ENCODE measurements around the gene ZGPAT.

ZGPAT gene

DNA sequence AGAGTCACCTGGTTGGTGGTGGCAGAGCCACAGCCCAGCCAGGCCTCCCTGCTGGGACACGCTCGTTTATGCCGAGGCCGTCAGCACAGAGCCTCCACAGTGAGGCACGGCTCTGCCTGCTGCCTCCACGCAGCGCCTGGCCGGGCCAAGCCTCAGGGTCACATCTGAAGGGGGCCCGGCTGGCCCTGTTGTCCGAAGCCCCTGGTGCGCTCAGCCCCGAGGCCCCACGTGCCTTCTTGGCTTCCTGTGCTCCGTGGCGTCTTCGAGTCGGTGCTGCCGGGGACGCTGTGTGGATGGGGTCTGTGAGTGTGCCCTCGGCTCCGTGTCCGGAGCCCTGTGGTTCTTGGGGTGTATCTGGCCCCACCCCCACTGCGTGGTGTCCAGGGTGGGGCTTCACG lies 21.7 kb upstream of the ZGPAT start:
- Histone ChIP-seq H3K9ac (ENCODE audit: low read depth, low read length) (no peak overlapping the region), H3K4me1 (ENCODE audit: insufficient read depth, low read length) (peaks cover 3% of the 10 kb centered on the region; the same call in 1 of the 2 replicates), H3K9me3 (ENCODE audit: control insufficient read depth, insufficient read depth, low read length) (no peaks in the 10 kb centered on the region), H3K36me3 (ENCODE audit: insufficient read depth, low read length) (0 out of 2 replicates have a peak, but pooled peaks cover 3% of the 10 kb centered on the region)

DNA sequence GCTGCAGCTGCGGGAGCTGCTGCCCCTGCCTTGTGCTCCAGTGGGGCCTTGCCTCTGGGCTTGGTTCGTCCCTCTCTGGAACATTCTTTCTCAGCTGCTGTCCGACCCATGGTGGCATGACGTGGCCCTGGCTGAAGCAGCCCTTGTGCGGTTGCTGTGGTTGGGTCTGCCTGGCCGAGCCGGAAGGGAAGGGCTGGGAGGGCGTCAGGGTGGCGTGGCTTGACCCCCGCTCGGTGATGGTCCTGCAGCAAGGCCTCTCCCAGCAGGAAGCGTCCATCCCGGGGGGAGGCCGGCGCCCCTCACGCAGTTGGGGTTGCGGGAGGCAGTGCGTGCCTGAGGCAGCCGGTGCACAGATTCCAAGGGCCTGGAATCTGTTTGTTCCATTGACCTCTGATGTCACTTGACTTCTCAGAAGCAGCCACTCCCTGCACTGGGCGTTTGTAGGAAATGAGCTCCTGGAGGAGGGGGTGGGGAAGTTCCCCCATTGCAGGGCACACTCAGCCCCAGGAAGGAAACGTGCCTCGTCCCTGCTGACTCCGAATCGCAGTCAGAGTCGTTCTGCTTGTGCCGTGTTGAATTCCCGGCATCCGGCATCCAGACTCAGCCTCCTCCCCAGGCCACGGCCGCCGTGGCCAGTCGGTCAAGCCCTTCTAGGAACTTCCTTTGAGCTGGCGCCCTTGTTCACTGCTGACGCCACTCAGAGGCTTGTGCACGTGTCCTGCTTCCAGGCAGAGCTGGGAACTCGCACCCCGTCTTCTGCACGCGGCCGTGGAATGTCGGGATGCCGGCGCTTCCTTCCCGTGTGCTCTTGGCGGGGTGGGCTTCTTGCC lies 21.1 kb upstream of the ZGPAT start:
- Histone ChIP-seq H3K9ac (ENCODE audit: low read depth, low read length) (no peak overlapping the region), H3K9me3 (ENCODE audit: control insufficient read depth, insufficient read depth, low read length) (no peaks in the 10 kb centered on the region), H3K4me1 (ENCODE audit: insufficient read depth, low read length) (peaks cover 3% of the 10 kb centered on the region; the same call in 1 of the 2 replicates), H3K36me3 (ENCODE audit: insufficient read depth, low read length) (0 out of 2 replicates have a peak, but pooled peaks cover 3% of the 10 kb centered on the region)

DNA sequence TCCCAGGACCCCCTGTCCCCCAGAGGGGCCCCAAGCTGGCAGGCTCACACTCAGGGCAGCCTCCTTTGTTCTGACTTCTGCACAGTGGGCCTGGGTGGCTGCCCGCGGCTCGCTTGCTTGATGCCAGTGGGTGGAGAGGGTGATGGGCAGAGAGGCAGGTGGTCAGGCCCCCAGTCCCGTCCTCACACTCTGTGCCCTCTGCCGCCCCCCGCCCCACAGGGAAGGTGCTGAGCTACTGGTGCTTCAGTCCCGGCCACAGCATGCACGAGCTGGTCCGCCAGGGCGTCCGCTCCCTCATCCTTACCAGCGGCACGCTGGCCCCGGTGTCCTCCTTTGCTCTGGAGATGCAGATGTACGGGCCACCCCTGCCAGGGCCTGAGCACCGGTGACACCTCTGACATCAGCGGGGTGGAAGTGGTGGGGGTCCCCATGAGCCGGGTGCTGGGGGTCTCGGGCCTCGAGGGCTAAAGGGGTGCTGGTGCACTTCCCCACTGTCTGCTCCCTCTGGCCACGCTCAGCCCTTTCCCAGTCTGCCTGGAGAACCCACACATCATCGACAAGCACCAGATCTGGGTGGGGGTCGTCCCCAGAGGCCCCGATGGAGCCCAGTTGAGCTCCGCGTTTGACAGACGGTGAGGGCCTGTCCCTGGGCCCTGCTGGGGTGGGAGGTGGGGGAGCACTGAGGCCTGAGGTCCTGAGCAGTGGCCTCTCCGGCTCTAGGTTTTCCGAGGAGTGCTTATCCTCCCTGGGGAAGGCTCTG lies 20.2 kb upstream of the ZGPAT start:
- Histone ChIP-seq H3K36me3 (ENCODE audit: insufficient read depth, low read length) (0 out of 2 replicates have a peak, but pooled peaks cover 3% of the 10 kb centered on the region), H3K9ac (ENCODE audit: low read depth, low read length) (no peak overlapping the region)

DNA sequence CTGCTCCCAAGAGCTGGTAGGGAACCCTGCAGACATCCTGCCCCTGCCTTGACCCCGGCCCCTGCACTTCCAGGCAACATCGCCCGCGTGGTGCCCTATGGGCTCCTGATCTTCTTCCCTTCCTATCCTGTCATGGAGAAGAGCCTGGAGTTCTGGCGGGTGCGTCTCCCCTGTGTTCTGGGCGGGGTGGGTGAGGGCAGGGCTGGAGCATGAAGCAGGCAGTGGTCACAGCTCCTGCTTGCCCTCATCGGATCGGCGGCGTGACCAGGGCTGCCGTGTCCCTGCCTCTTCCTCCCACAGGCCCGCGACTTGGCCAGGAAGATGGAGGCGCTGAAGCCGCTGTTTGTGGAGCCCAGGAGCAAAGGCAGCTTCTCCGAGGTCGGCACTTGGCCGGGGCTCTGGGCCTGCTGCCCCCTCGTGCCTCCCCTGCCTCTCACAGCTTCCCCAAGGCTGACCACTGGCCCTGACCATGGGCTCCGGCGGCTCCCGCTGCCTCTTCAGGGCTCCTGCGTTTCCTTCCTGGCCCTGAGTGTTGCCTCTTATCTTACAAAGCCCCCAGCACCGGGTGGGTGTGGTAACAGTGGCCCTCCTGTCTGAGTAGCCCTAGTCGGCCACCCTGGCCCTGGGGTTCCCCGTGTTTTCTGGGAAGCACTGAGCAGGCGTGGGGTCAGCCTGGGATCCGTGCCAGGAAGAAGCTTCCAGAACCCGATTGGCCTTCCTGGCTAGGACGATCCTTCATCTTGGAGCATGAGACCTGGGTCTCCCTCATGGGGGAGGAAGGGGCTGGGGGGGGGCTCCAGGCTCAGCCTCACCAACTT lies 19.4 kb upstream of the ZGPAT start:
- no peaks in the 10 kb centered on the region; the same call in 1 of the 2 replicates for H3K4me1 ChIP-seq (ENCODE audit: insufficient read depth, low read length)
- H3K9ac ChIP-seq (ENCODE audit: low read depth, low read length): no peak overlapping the region
- H3K36me3 ChIP-seq (ENCODE audit: insufficient read depth, low read length): no peaks in the 10 kb centered on the region

More for the DNA sequence above, 20.2 kb upstream of the ZGPAT start:
- Histone ChIP-seq H3K4me1 (ENCODE audit: insufficient read depth, low read length) (peaks cover 3% of the 10 kb centered on the region; the same call in 1 of the 2 replicates), H3K9me3 (ENCODE audit: control insufficient read depth, insufficient read depth, low read length) (no peaks in the 10 kb centered on the region)

DNA sequence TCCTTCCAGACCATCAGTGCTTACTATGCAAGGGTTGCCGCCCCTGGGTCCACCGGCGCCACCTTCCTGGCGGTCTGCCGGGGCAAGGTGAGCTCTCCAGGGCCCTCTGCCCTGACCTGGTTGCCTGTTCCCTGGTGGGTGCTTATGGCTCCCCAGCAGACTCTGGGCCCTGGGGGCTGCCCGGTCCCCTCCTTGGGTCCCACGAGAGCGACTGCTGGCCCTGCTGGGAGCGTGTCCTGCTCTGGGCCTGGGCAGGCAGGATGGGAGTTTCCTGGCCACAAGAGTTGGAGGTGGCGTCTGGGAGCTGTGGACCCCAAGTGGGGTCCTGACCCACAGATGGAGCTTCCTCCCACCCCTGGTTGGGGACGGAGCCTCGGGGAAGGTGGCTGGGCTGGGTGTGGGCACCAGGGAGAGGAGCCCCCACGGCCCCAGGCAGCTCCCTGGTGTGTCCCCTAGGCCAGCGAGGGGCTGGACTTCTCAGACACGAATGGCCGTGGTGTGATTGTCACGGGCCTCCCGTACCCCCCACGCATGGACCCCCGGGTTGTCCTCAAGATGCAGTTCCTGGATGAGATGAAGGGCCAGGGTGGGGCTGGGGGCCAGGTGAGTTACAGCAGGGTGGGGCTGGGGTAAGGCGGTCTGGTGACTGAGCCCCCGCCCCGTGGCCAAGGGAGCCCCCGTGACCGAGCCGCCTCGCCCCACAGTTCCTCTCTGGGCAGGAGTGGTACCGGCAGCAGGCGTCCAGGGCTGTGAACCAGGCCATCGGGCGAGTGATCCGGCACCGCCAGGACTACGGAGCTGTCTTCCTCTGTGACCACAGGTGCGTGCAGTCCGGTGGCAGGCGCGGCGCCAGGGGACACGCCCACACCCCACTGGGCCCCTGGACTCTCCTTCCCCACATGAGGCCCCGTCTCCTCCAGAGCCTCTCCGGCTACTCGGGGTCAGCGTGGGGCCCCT lies 18.5 kb upstream of the ZGPAT start:
- Histone ChIP-seq H3K4me1 (ENCODE audit: insufficient read depth, low read length) (no peaks in the 10 kb centered on the region; the same call in 1 of the 2 replicates), H3K9me3 (ENCODE audit: control insufficient read depth, insufficient read depth, low read length) (no peaks in the 10 kb centered on the region), H3K9ac (ENCODE audit: low read depth, low read length) (no peak overlapping the region), H3K36me3 (ENCODE audit: insufficient read depth, low read length) (peaks cover 2% of the 10 kb centered on the region; the same call in 1 of the 2 replicates)

More for the DNA sequence above, 19.4 kb upstream of the ZGPAT start:
- no peaks in the 10 kb centered on the region for H3K9me3 ChIP-seq (ENCODE audit: control insufficient read depth, insufficient read depth, low read length)

DNA sequence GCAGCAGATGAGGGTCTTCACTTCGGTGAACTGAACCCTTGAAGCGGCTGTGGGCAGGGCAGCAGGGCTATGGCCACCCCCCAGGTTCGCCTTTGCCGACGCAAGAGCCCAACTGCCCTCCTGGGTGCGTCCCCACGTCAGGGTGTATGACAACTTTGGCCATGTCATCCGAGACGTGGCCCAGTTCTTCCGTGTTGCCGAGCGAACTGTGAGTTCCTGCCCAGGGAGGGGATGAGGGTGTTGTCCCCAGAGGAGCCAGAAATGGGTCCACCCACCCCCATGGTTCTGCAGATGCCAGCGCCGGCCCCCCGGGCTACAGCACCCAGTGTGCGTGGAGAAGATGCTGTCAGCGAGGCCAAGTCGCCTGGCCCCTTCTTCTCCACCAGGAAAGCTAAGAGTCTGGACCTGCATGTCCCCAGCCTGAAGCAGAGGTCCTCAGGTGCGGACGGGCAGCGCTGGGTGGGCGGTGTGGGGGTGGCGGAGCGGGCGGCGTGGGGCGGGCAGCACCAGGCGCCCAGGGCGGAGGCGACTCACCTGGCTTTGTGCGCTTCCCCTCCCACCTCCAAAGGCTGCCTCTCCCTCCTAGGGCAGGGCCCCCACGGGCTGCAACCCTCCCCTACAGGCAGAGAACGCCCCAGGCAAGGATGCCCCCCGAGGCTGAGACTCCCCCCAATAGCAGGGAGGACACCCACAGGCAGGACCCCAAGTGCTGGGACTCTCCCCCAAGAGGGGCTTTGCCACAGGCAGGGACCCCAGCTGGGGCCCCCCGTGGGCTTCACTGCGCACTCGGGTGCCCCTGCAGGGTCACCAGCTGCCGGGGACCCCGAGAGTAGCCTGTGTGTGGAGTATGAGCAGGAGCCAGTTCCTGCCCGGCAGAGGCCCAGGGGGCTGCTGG lies 17.6 kb upstream of the ZGPAT start:
- H3K9me3 ChIP-seq (ENCODE audit: control insufficient read depth, insufficient read depth, low read length): no peaks in the 10 kb centered on the region
- no peak overlapping the region for H3K9ac ChIP-seq (ENCODE audit: low read depth, low read length)
- H3K36me3 ChIP-seq (ENCODE audit: insufficient read depth, low read length): peaks cover 2% of the 10 kb centered on the region; the same call in 1 of the 2 replicates
- no peaks in the 10 kb centered on the region; the same call in 1 of the 2 replicates for H3K4me1 ChIP-seq (ENCODE audit: insufficient read depth, low read length)

DNA sequence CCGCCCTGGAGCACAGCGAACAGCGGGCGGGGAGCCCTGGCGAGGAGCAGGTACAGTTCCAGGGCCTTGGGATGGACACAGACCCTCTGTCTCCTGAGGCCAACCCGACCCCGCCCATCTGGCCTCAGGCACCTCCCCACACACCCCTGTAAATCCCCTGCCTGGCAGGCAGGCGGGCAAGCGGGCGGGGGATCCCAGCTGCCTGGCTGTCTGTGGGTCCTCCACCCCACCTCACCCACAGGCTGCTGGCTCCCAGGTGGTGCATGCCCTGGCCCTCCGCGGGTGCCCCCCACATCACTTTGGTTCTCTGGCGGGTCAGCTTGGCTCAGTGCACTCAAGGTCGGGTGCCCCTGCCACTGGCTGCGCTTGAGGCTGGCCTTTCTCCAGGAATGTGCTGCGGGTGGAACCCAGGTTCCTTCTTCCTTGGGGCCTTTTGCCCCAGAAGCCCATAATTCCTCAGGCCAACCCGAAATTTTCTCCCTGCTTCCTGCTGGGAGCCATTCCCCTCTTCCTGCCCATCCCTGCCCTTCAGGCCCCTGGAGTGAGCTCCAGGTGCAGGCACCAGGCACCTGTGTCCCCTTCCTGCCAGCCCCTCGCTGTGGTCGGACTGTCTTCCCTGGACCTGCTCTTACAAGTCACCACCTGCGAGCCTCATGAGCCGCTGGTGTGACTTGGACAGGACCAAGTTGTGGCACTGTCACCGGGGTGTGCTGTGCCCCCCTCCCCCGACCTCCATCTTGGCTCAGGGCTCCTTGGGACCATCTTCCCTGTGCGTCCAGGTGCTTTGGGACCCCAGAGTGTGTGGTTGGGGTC lies 16.7 kb upstream of the ZGPAT start:
- H3K9me3 ChIP-seq (ENCODE audit: control insufficient read depth, insufficient read depth, low read length): no peaks in the 10 kb centered on the region
- no peak overlapping the region for H3K9ac ChIP-seq (ENCODE audit: low read depth, low read length)
- peaks cover 2% of the 10 kb centered on the region; the same call in 1 of the 2 replicates for H3K36me3 ChIP-seq (ENCODE audit: insufficient read depth, low read length)
- peaks cover 3% of the 10 kb centered on the region; the same call in 1 of the 2 replicates for H3K4me1 ChIP-seq (ENCODE audit: insufficient read depth, low read length)

DNA sequence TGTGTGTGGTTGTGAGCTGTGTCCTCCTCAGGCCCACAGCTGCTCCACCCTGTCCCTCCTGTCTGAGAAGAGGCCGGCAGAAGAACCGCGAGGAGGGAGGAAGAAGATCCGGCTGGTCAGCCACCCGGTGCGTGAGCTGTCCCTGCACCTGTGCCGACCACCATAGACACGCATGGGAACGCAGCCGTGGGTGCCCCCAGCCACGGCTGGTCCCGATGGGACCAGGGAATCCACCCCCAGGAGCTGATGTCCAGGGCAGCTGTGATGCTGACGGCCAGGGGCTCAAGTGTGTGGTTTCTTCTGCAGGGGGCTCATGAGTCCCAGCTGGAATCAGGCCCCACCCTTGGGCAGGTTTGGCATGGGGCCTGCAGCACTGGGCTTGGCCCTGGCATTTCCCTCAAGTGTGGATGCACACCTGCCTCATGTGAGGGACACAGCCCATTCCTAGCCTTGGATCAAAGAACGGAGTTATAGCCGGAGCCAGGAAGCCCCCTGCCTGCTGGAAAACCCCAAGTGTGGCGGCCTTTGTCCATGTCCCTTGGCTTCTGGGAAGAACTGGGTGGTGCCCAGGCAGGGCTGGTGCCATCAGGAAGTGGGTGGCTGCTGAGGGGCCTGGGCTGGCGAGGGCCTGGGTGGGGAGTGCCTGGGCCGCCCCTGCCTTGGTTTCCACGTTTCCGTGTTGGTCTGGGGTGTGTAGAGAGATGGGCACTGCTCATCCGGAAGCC lies 16.0 kb upstream of the ZGPAT start:
- H3K9ac ChIP-seq (ENCODE audit: low read depth, low read length): no peak overlapping the region
- peaks cover 6% of the 10 kb centered on the region; the same call in 1 of the 2 replicates for H3K4me1 ChIP-seq (ENCODE audit: insufficient read depth, low read length)
- peaks cover 2% of the 10 kb centered on the region; the same call in 1 of the 2 replicates for H3K36me3 ChIP-seq (ENCODE audit: insufficient read depth, low read length)
- H3K9me3 ChIP-seq (ENCODE audit: control insufficient read depth, insufficient read depth, low read length): no peaks in the 10 kb centered on the region

DNA sequence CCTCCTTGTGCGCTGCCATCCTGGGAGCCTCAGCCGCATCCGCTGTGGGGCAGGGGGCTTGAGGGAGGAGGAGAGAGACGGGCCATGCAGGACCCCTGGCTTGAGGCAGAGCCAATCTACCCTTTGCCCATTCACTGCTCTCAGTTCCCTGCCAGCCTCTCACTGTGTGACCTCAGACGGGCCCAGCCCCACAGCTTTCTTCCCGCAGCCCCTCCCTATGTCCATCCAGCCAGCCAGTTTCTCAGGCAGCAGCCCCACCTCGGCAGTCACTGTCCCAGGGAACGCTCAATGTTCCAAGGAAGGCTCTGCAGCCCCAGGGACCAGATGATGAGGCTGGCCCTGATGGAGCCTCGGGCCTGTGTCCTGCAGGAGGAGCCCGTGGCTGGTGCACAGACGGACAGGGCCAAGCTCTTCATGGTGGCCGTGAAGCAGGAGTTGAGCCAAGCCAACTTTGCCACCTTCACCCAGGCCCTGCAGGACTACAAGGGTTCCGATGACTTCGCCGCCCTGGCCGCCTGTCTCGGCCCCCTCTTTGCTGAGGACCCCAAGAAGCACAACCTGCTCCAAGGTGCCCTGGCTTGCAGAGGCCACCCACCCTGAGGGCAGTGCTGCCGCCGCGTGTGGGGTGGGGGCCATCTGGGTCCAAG lies 15.3 kb upstream of the ZGPAT start:
- H3K9me3 ChIP-seq (ENCODE audit: control insufficient read depth, insufficient read depth, low read length): no peaks in the 10 kb centered on the region
- H3K4me1 ChIP-seq (ENCODE audit: insufficient read depth, low read length): peaks cover 6% of the 10 kb centered on the region; the same call in 1 of the 2 replicates
- no peak overlapping the region for H3K9ac ChIP-seq (ENCODE audit: low read depth, low read length)
- H3K36me3 ChIP-seq (ENCODE audit: insufficient read depth, low read length): peaks cover 2% of the 10 kb centered on the region; the same call in 1 of the 2 replicates

DNA sequence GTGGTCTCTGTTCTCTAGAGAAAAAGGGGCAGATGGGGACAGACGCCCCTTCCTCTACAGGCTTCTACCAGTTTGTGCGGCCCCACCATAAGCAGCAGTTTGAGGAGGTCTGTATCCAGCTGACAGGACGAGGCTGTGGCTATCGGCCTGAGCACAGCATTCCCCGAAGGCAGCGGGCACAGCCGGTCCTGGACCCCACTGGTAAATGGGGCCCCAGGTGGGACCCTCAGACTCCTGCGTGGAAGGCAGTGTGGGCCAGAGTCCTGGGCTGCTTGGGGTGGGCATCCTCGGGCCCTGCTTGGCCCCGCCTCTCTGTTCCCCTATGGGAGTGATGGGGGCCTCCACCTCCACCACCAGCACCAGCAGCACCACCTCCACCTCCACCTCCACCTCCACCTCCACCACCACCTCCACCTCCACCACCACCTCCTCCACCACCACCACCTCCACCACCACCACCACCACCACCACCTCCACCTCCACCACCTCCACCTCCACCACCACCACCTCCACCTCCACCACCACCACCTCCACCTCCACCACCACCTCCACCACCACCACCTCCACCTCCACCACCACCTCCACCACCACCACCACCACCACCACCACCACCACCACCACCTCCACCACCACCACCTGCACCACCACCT lies 14.6 kb upstream of the ZGPAT start:
- Histone ChIP-seq H3K36me3 (ENCODE audit: insufficient read depth, low read length) (peaks cover 2% of the 10 kb centered on the region; the same call in 1 of the 2 replicates), H3K9me3 (ENCODE audit: control insufficient read depth, insufficient read depth, low read length) (no peaks in the 10 kb centered on the region), H3K9ac (ENCODE audit: low read depth, low read length) (no peak overlapping the region), H3K4me1 (ENCODE audit: insufficient read depth, low read length) (peaks cover 6% of the 10 kb centered on the region; the same call in 1 of the 2 replicates)
